AG10803 (cell line): ENCODE results near the gene RNF145.

Experiments used
- DNase-seq: peaks from one replicate; pipeline ENCODE4 v3.0.0; 2010; ENCODE audit warnings: low read depth
- H3K4me3 ChIP-seq: 2 replicates; pipeline ENCODE4 v1.5.1; 2011; ENCODE audit warnings: mild to moderate bottlenecking, low read length, control low read depth
- TF ChIP-seq, protein P1 (sequence below): conservative IDR thresholded peaks from 2 replicates; pipeline ENCODE4 v1.5.1; 2011; ENCODE audit warnings: mild to moderate bottlenecking, low read length, control low read depth, inconsistent platforms

The RNF145 gene

DNA sequence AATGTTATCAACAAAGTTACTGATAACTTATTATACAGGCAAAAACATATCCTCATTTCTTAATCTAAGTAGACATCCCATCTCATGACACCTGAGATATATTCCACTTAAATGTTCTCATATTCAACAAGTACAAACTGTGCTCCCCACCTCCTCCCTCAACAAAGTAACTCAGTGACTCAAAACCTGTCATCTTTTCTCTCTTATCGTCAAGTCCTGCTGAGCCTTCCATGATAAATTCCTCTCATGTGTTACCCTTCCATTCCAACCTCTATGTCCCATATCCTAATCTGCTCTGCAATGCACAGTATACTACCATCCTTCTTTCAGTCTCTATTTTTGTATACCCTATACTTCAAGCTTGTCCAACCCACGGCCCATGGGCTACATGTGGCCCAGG is 13.6 kb downstream of the RNF145 start:
- TF ChIP-seq, protein P1, sequence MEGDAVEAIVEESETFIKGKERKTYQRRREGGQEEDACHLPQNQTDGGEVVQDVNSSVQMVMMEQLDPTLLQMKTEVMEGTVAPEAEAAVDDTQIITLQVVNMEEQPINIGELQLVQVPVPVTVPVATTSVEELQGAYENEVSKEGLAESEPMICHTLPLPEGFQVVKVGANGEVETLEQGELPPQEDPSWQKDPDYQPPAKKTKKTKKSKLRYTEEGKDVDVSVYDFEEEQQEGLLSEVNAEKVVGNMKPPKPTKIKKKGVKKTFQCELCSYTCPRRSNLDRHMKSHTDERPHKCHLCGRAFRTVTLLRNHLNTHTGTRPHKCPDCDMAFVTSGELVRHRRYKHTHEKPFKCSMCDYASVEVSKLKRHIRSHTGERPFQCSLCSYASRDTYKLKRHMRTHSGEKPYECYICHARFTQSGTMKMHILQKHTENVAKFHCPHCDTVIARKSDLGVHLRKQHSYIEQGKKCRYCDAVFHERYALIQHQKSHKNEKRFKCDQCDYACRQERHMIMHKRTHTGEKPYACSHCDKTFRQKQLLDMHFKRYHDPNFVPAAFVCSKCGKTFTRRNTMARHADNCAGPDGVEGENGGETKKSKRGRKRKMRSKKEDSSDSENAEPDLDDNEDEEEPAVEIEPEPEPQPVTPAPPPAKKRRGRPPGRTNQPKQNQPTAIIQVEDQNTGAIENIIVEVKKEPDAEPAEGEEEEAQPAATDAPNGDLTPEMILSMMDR, result no peak

GRCh38 chr5:159190170-159190569 is 19.2 kb downstream of the RNF145 start:
- TF ChIP-seq, protein P1, result no peak
- DNase-seq, result no peak

More for the DNA sequence above, 13.6 kb downstream of the RNF145 start:
- H3K4me3 ChIP-seq, result no peak overlapping the region
- no peak for DNase-seq

GRCh38 chr5:159189310-159189709 is 20.0 kb downstream of the RNF145 start:
- TF ChIP-seq, protein P1, result no peak
- no peak for DNase-seq
- H3K4me3 ChIP-seq, result no peak overlapping the region

More at GRCh38 chr5:159190170-159190569, 19.2 kb downstream of the RNF145 start:
- H3K4me3 ChIP-seq, result no peak overlapping the region

DNA sequence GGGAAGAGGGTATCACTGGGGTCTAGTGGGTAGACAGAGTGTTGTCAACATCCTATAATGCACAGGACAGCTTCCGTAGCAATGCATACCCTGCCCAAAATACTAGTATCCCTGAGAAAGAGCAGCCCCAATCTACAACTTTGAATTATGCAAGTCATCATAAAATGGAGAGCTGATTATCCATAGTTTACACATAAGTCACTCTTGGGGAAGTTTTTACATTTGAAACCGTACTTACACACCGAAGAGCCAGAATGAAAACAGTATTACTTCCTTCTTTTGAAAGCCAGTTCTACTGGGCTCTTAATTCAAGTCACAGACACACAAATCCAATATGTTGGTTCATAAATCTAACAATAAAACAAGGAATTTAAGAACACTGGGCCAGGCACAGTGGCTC is 21.6 kb downstream of the RNF145 start:
- TF ChIP-seq, protein P1, result no peak
- no peak for DNase-seq
- H3K4me3 ChIP-seq, result no peak overlapping the region

DNA sequence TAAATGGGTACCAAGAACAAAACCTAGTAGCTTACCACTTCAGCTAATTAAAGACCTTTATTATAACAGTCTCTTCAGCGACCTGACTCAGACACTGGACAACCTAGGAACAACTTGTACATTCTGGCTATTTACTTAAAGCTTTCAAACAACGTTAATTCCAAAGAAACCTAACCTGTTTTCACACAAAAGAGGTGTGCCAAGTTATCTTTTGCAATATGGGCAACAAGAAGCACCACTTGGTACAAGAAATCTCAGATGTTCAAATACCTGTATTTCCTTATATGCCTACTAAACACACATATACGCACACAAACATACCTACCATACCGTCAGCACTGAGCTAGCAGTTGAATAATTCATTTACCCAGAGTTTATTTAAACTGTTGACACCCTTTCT is 23.0 kb downstream of the RNF145 start:
- DNase-seq, result no peak
- H3K4me3 ChIP-seq, result no peak overlapping the region
- TF ChIP-seq, protein P1, result no peak

GRCh38 chr5:159185773-159186172 is 23.6 kb downstream of the RNF145 start:
- H3K4me3 ChIP-seq, result no peak overlapping the region
- TF ChIP-seq, protein P1, result no peak
- DNase-seq, result no peak

DNA sequence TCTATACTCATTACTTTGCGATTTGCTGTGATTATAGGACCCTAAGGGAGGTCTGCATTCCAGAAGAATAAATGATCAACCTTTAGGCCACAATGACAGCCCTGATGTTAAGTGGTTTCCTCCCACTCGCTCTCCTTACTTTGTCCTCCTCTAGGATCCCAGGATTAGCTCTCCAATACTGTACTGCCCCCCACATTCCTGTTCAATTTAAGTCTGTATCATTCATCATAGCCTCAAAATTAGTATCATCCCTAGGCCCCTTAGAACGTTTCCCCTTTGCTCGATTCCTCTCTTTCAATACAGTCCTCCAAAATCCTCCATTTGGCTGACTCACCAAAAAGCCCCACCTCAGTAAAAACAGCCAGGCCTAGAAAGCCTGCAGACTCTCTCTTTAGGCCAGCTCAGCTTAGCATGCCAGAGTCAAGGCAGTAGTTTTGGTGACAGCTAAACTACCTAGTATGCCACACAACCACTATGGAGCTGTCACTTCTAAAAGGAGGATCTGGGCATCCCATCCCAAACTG is 24.4 kb downstream of the RNF145 start:
- DNase-seq, result peak; percentile 63
- H3K4me3 ChIP-seq, result no peak overlapping the region
- TF ChIP-seq, protein P1, result no peak
